Body of pancreas (tissue), 4 donors: Measurements from ENCODE around the gene C2orf74. TPM values are rescaled to one million over a fixed set of nuclear protein-coding genes. Genes with fewer than 3 reads are reported as not detected.

Source experiments
- ATAC-seq: fragments of 150-250 bp; one replicate; pipeline ENCODE4 v1.9.1; 2016
- DNase-seq, 4 donors: peaks; one replicate each; pipeline ENCODE4 v3.0.0-alpha.2; 2019
- H3K27ac ChIP-seq, 4 donors: fragments of 200-600 bp; sonication (generic); 1 replicate in 3 of 4; 2 replicates in 1 of 4; pipeline versions ENCODE4 v1.5.1 to v1.6.1; 2016 to 2019; ENCODE audit warnings: mild to moderate bottlenecking in 1 of 4, mixed read lengths in 1 of 4, moderate library complexity in 1 of 4
- H3K27me3 ChIP-seq, 2 donors: fragments of 200-600 bp; sonication (generic); one replicate each; pipeline ENCODE4 v1.6.0; 2016; ENCODE audit warnings: mild to moderate bottlenecking in 1 of 2
- H3K36me3 ChIP-seq, 2 donors: fragments of 200-600 bp; sonication (generic); replicated peaks in 1 of 2; 2 replicates each; pipeline ENCODE4 v1.5.1; 2016; ENCODE audit warnings: low read depth in 2 of 2; ENCODE audit not compliant: insufficient read depth in 1 of 2
- H3K4me1 ChIP-seq: fragments of 200-600 bp; sonication (generic); one replicate; pipeline ENCODE4 v1.6.0; 2016
- H3K4me3 ChIP-seq, 2 donors: fragments of 200-600 bp; sonication (generic); 1 replicate in 1 of 2; 2 replicates in 1 of 2; pipeline ENCODE4 v1.5.1; 2016 to 2019
- H3K9me3 ChIP-seq, 3 donors: fragments of 200-600 bp; sonication (generic); 1 replicate in 2 of 3; 2 replicates in 1 of 3; pipeline ENCODE4 v1.5.1; 2016
- CTCF ChIP-seq, 7 experiments: fragments of 450-650 bp in 4 of 7; fragments of 200-600 bp in 3 of 7; sonication (generic) in 3 of 7; IDR thresholded peaks; one replicate each; pipeline ENCODE4 v1.5.1; 2016 to 2019; ENCODE audit warnings: antibody characterized with exemption in 7 of 7
- POLR2A ChIP-seq, 3 donors: fragments of 450-650 bp; IDR thresholded peaks; one replicate each; pipeline ENCODE4 v1.6.1; 2016; ENCODE audit warnings: antibody characterized with exemption in 3 of 3, mild to moderate bottlenecking in 2 of 3
- WGBS, 2 donors: methylation state at CpG; one replicate each; pipeline ENCODE4 v1.1.5; 2017; 5-methylcytosine and 5-hydroxymethylcytosine counted together
- intact Hi-C: fragments of 100-400 bp; cut with DNase I; formaldehyde crosslinking; loops from one replicate; pipeline ENCODE4 v1.15.1; 2023
- total RNA-seq, 2 donors: library from RNA; depleted of rRNA; stranded (reverse); fragments of >200 nt; gene quantifications; one replicate each; pipeline ENCODE4 v1.1.0, GENCODE V29; 2016

The C2orf74 gene
- total RNA-seq, 2 donors from 2014 or later, result 3.9 to 25.7 TPM

DNA sequence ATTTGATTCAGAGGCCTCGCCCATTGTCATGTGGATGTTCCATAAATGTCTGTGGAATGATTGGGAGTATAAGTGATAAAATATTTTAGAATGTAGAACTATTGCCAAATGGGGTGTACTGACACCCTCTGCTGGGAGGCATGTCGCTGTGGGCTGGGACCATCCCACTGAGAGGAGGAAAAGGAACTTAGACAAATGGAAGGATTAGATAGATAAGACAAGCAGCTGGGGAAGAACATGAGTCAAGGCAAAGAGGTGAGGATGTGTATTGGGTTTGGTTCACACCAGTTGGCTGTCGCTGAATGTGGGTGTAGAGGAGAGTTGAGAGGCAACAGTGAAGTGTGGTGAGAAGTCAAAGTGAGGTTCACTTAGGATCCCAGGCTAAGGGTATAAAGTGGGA is 4.0 kb downstream of the C2orf74 start:
- TF ChIP-seq CTCF (IDR thresholded peaks at IDR 0.05) (no peak), POLR2A (IDR thresholded peaks at IDR 0.05) (no peak)

GRCh38 chr2:61167579-61167978 is 5.6 kb downstream of the C2orf74 start:
- H3K27ac ChIP-seq, result no peak overlapping the region
- intact Hi-C loops, result no loop called here
- no peak overlapping the region for H3K4me3 ChIP-seq
- ATAC-seq (no peak), DNase-seq (no peak)
- H3K4me1 ChIP-seq, result no peaks in the 10 kb centered on the region
- no peaks in the 10 kb centered on the region for H3K27me3 ChIP-seq
- H3K9me3 ChIP-seq, result no peaks in the 10 kb centered on the region
- WGBS, 2 donors, result 91 to 95% methylated on average over 10 of the region's 10 CpGs
- H3K36me3 ChIP-seq, result peaks cover 0 to 9% of the 10 kb centered on the region in 2 donors
- no peak for TF ChIP-seq POLR2A (IDR thresholded peaks at IDR 0.05)
- TF ChIP-seq CTCF (IDR thresholded peaks at IDR 0.05), result no peak

More for the DNA sequence above, 4.0 kb downstream of the C2orf74 start:
- Histone ChIP-seq H3K27ac (no peak overlapping the region), H3K27me3 (no peaks in the 10 kb centered on the region), H3K4me3 (no peak overlapping the region), H3K4me1 (no peaks in the 10 kb centered on the region), H3K36me3 (peaks cover 0 to 9% of the 10 kb centered on the region in 2 donors), H3K9me3 (no peaks in the 10 kb centered on the region)
- ATAC-seq, result no peak
- no peak for DNase-seq
- intact Hi-C loops, result no loop called here
- 93% methylated on average over 3 of the region's 3 CpGs for WGBS, 2 donors

GRCh38 chr2:61172671-61173070 is 10.7 kb downstream of the C2orf74 start:
- Histone ChIP-seq H3K36me3 (no peaks in the 10 kb centered on the region), H3K9me3 (no peaks in the 10 kb centered on the region), H3K4me1 (peaks cover 7% of the 10 kb centered on the region), H3K27ac (no peak overlapping the region), H3K4me3 (no peak overlapping the region), H3K27me3 (no peaks in the 10 kb centered on the region)
- DNase-seq (no peak), ATAC-seq (no peak)
- WGBS, 2 donors, result 64 to 86% methylated on average over 1 of the region's 1 CpG
- intact Hi-C loops, result no loop called here
- no peak for TF ChIP-seq POLR2A (IDR thresholded peaks at IDR 0.05)
- no peak for TF ChIP-seq CTCF (IDR thresholded peaks at IDR 0.05)

DNA sequence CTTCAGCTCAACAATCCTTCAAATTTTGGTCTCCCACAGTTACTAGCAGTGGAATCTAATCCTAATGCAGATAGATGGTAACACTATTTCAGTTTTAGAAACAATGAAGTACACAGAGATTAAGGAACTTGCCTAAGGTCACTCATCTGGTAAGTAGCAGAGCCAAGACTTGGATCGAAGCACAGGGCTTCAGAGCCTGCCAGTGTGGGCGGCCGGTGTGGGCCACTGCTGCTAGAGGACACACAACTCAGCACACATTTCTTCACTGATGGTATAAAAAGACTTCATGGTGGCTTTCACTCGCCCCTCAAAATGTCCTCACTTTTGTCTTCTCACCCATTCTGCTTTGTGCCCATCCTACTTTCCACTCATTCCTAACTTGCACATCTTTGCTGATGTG is 11.1 kb downstream of the C2orf74 start:
- no peaks in the 10 kb centered on the region for H3K36me3 ChIP-seq
- H3K4me1 ChIP-seq, result peaks cover 9% of the 10 kb centered on the region
- H3K4me3 ChIP-seq, result no peak overlapping the region
- no peak overlapping the region for H3K27ac ChIP-seq
- no peak for TF ChIP-seq POLR2A (IDR thresholded peaks at IDR 0.05)
- TF ChIP-seq CTCF (IDR thresholded peaks at IDR 0.05), result no peak
- no peak for DNase-seq
- 65 to 78% methylated on average over 3 to 4 of the region's 4 CpGs for WGBS, 2 donors
- ATAC-seq, result no peak
- H3K27me3 ChIP-seq, result no peaks in the 10 kb centered on the region
- H3K9me3 ChIP-seq, result no peaks in the 10 kb centered on the region
- intact Hi-C loops, result no loop called here

- no peak for TF ChIP-seq CTCF (IDR thresholded peaks at IDR 0.05)
- TF ChIP-seq POLR2A (IDR thresholded peaks at IDR 0.05), result no peak
- Histone ChIP-seq H3K27ac (no peak overlapping the region), H3K27me3 (no peaks in the 10 kb centered on the region), H3K9me3 (no peaks in the 10 kb centered on the region), H3K36me3 (no peaks in the 10 kb centered on the region), H3K4me1 (peaks cover 28% of the 10 kb centered on the region), H3K4me3 (no peak overlapping the region)
- no peak for ATAC-seq
- no peak for DNase-seq
- intact Hi-C loops, result no loop called here
- 82 to 88% methylated on average over 8 of the region's 8 CpGs for WGBS, 2 donors
Observed at GRCh38 chr2:61175036-61175435, 13.0 kb downstream of the C2orf74 start.
